22Rv1 (cell line): ENCODE results near the gene TJP3.
A peak's percentile ranks its signal among the peaks of the same experiment; 100 is the strongest.

Experiments used
- CTCF ChIP-seq: fragments of 450-650 bp; IDR thresholded peaks from 2 replicates; pipeline ENCODE4 v1.5.1; 2017; ENCODE audit warnings: mild to moderate bottlenecking
- ZFX ChIP-seq: fragments of 450-650 bp; IDR thresholded peaks from 2 replicates; pipeline ENCODE4 v1.6.1; 2017; ENCODE audit warnings: antibody characterized with exemption, borderline replicate concordance

- peak; percentile 21; the same call in 1 of the 2 replicates for TF ChIP-seq CTCF
- no peak for TF ChIP-seq ZFX
Measured at GRCh38 chr19:3708207-3708931, at the start of gene TJP3.
